ENCODE data around the gene AP3S2.

AP3S2 gene

GRCh38 chr15:89830639-89831038 is 63.2 kb downstream of the AP3S2 start:
- no peak for DNase-seq

GRCh38 chr15:89829616-89830440 is 64.0 kb downstream of the AP3S2 start:
- DNase-seq = no peak

GRCh38 chr15:89829161-89829560 is 64.6 kb downstream of the AP3S2 start:
- DNase-seq = no peak

- no peak for DNase-seq
These were observed 65.3 kb downstream of the AP3S2 start for GRCh38 chr15:89828281-89829145.

GRCh38 chr15:89827829-89828228 is 66.0 kb downstream of the AP3S2 start:
- no peak for DNase-seq

- DNase-seq = no peak
These were observed 66.8 kb downstream of the AP3S2 start for GRCh38 chr15:89826671-89827655.

GRCh38 chr15:89825271-89825940 is 68.4 kb downstream of the AP3S2 start:
- DNase-seq = no peak

- DNase-seq = no peak
These were observed 69.3 kb downstream of the AP3S2 start for GRCh38 chr15:89824607-89824867.

- no peak for DNase-seq
These were observed 69.8 kb downstream of the AP3S2 start for GRCh38 chr15:89823836-89824606.

- no peak for DNase-seq
These were observed 70.7 kb downstream of the AP3S2 start for GRCh38 chr15:89822951-89823711.

GRCh38 chr15:89822611-89822950 is 71.2 kb downstream of the AP3S2 start:
- DNase-seq = no peak

GRCh38 chr15:89822026-89822425 is 71.8 kb downstream of the AP3S2 start:
- no peak for DNase-seq

- DNase-seq = no peak
These were observed 72.9 kb downstream of the AP3S2 start for GRCh38 chr15:89820666-89821611.

- no peak for DNase-seq
These were observed 75.5 kb downstream of the AP3S2 start for GRCh38 chr15:89818287-89818686.

GRCh38 chr15:89817701-89818280 is 76.0 kb downstream of the AP3S2 start:
- no peak for DNase-seq

- DNase-seq = no peak
These were observed 78.0 kb downstream of the AP3S2 start for GRCh38 chr15:89815769-89816168.

GRCh38 chr15:89814112-89814742 is 79.6 kb downstream of the AP3S2 start:
- DNase-seq = no peak

GRCh38 chr15:89813381-89814111 is 80.2 kb downstream of the AP3S2 start:
- no peak for DNase-seq
